BJ (cell line): ENCODE data around the gene PEX14. TPM values are rescaled to one million over a fixed set of nuclear protein-coding genes. Genes with fewer than 3 reads are reported as not detected.

ENCODE experiments used
- CTCF ChIA-PET: fragments of 350-600 bp; formaldehyde crosslinking; extraction: SDS; loops from one replicate; lab custom pipeline; 2021; ENCODE audit warnings: antibody characterized with exemption, inconsistent platforms; lab: Yijun Ruan, JAX
- POLR2A ChIA-PET: fragments of 300-600 bp; sonication (Branson Sonifier 250); formaldehyde crosslinking; extraction: SDS; loops from one replicate; lab custom pipeline; 2021; ENCODE audit warnings: antibody characterized with exemption; lab: Charles Lee
- DNase-seq: peaks from one replicate; pipeline ENCODE4 v3.0.0-alpha.2; 2011; ENCODE audit warnings: low read depth
- H3K27me3 ChIP-seq: 2 replicates; pipeline ENCODE4 v1.6.0; 2011; ENCODE audit warnings: low read length; ENCODE audit not compliant: control insufficient read depth, insufficient read depth
- H3K36me3 ChIP-seq: 2 replicates; pipeline ENCODE4 v1.5.1; 2011; ENCODE audit warnings: low read length; ENCODE audit not compliant: control insufficient read depth, insufficient read depth
- H3K4me3 ChIP-seq: 2 replicates; pipeline ENCODE4 v1.5.1; 2011; ENCODE audit warnings: low read depth, mild to moderate bottlenecking, control low read depth, low read length
- CTCF ChIP-seq: IDR thresholded peaks from 2 replicates; pipeline ENCODE4 v1.5.1; 2011; ENCODE audit warnings: low read depth, mild to moderate bottlenecking, control low read depth, inconsistent platforms, low read length, moderate library complexity; ENCODE audit not compliant: insufficient read depth
- polyA plus RNA-seq: library from polyadenylated mRNA; depleted of rRNA; stranded (reverse); fragments of >200 nt; gene quantifications from 2 replicates; pipeline ENCODE4 v1.2.3, GENCODE V29; 2011

The PEX14 gene
- polyA plus RNA-seq, 1 experiment: 10.1 TPM

GRCh38 chr1:10655002-10655401 lies 180.3 kb downstream of the PEX14 start:
- POLR2A ChIA-PET: no interaction called here
- CTCF ChIA-PET: no interaction called here
- DNase-seq: no peak
- no peaks in the 10 kb centered on the region for H3K27me3 ChIP-seq
- no peak for TF ChIP-seq CTCF
- no peak overlapping the region for H3K4me3 ChIP-seq
- no peaks in the 10 kb centered on the region for H3K36me3 ChIP-seq

- DNase-seq: no peak
- ChIA-PET CTCF (no interaction called here), POLR2A (no interaction called here)
- Histone ChIP-seq H3K36me3 (no peaks in the 10 kb centered on the region), H3K27me3 (no peaks in the 10 kb centered on the region), H3K4me3 (no peak overlapping the region)
- TF ChIP-seq CTCF: no peak
Observed at GRCh38 chr1:10656431-10656830, 181.7 kb downstream of the PEX14 start.

GRCh38 chr1:10657088-10657847 lies 182.5 kb downstream of the PEX14 start:
- H3K4me3 ChIP-seq: no peak overlapping the region
- DNase-seq: no peak
- TF ChIP-seq CTCF: no peak
- H3K27me3 ChIP-seq: no peaks in the 10 kb centered on the region
- ChIA-PET POLR2A (no interaction called here), CTCF (no interaction called here)
- no peaks in the 10 kb centered on the region for H3K36me3 ChIP-seq

- H3K36me3 ChIP-seq: no peaks in the 10 kb centered on the region
- H3K27me3 ChIP-seq: no peaks in the 10 kb centered on the region
- CTCF ChIA-PET: no interaction called here
- TF ChIP-seq CTCF: no peak
- H3K4me3 ChIP-seq: no peak overlapping the region
- POLR2A ChIA-PET: no interaction called here
- DNase-seq: no peak
Observed at GRCh38 chr1:10658396-10659066, 183.8 kb downstream of the PEX14 start.

GRCh38 chr1:10659218-10659617 lies 184.5 kb downstream of the PEX14 start:
- Histone ChIP-seq H3K4me3 (no peak overlapping the region), H3K27me3 (no peaks in the 10 kb centered on the region), H3K36me3 (no peaks in the 10 kb centered on the region)
- TF ChIP-seq CTCF: no peak
- no peak for DNase-seq
- ChIA-PET POLR2A (no interaction called here), CTCF (no interaction called here)
